GM10847 (cell line): ENCODE results near the gene APH1A.

Experiments
- POLR2A ChIP-seq: IDR thresholded peaks from 2 replicates; pipeline ENCODE4 v1.6.1; 2011; ENCODE audit not compliant: insufficient read length; ENCODE audit errors: extremely low read depth

Gene APH1A

DNA sequence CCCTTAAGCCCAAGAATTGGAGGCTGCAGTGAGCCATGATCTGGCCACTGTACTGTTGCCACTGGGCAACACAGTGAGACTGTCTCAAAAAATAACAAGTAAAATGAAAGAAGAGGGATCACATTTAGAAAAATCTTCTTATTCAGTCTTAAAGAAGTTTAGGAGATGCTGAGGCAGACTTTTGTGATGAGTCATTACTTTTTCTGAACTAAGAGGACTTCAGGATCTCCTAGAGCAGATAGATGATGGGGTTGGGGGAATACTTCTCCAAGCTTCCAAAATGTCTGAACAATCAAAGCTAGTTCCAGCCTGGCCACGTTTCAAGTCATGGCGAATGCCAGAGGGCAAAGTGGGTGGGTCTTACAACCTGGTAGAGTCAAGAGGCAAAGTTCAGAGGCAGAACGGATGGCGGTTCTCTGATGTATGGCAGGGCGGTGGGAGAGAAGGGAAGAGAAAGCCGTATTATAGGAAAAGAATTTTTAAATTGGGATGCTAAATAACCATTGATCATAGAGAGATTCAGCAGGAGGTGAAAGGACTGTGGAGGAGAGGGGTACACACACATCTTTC lies 11.4 kb upstream of the APH1A start:
- TF ChIP-seq POLR2A: no peak

DNA sequence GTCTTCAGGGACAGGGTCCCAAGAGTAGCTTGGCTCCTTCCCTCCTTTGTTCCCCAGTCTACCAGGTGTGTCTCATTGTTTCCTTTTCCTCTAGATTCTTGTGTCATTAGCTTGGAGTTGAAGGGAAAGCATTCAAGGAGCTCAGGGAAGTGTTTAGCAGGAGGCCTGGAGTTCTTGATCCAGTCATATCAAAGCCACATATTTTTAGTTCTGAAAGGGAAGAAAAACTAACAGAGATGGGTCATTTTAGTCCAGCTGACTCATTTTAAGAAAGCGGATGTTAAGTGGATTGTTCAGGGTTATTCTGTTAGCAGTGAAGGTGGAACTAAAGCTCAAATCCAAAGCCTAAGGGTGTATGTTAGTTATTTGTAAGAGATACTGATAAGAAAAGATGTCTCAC lies 4.5 kb upstream of the APH1A start:
- no peak for TF ChIP-seq POLR2A

DNA sequence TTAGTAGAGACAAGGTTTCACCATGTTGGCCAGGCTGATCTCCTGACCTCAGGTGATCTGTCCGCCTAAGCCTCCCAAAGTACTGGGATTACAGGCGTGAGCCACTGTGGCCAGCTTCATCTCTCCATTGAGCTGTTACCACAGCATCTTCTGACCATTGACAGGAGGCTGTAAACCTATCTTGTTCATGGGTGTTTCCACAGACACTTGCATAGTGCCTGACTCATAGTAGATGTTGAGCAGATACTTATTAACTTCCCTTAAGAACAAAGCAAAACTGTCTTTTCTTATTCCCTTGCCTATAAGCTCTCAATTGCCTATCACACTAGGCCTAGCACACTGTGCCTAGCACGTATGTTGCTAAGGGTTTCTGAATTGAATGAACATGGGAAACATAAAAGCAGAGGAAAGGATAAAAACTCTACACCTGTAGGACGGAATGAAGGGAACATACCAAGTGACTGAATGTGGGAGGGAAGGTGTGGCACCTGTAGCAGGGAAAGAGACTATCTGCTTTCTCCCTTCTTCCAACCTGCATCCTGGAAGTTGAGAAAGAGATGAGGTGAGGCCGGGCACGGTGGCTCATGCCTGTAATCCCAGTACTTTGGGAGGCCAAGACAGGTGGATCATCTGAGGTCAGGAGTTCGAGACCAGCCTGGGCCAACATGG lies 2.6 kb upstream of the APH1A start:
- no peak for TF ChIP-seq POLR2A

DNA sequence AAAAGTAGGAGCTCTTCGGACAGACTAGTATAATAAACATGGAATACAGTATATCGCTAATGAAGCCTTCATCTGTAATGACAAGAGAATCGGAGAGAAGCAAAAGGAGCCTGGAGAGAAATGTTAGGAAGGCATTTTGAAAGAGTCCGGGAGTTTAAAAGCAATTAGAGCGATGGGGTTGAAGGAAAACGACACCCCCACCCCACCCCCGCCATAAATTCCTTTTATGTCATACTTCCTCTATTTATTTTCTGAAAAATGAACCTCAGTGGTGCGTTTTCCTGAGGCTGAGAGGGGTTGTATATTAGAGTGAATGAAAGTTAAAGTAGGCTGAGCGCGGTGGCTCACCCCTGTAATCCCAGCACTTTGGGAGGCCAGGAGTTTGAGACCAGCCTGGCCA lies 635 bp upstream of the APH1A start:
- TF ChIP-seq POLR2A: no peak

DNA sequence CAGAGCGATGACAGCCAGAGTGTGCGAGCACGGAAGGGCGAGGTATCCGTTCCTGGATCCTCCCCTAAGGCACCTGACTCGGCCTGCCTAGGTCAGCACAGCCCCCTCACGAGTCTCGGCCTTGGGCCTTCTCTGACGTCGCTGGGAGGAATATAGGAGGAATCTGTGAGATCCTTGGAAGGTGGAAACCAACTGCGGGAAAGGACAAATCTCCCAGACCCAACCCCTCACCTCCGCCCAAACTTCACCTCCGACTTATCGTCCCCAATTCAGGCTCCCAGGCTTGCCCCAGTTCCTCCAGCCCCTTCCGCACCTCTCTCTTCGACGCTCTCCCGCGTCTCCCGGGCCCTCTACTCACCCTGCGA lies 494 bp downstream of the APH1A start:
- no peak for TF ChIP-seq POLR2A

DNA sequence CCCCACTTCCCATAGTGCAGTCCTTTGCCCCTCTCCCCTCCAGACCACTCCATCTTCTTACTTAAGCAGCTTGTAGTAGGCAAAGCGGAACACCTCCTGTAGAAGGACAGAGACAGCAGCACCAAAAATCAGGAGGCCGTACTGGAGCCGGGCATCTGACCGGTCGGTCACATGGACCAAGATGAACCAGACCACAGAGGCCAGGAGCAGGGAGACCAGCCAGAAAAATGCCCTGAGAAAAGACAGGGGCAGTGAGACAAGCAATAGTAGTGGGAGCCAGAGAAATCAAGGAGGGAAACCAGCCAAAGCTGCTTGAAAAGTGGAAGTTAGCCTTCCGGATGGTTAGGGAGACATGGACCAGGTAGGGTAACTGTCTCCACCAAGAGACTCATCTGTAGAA lies 920 bp downstream of the APH1A start:
- TF ChIP-seq POLR2A: no peak

DNA sequence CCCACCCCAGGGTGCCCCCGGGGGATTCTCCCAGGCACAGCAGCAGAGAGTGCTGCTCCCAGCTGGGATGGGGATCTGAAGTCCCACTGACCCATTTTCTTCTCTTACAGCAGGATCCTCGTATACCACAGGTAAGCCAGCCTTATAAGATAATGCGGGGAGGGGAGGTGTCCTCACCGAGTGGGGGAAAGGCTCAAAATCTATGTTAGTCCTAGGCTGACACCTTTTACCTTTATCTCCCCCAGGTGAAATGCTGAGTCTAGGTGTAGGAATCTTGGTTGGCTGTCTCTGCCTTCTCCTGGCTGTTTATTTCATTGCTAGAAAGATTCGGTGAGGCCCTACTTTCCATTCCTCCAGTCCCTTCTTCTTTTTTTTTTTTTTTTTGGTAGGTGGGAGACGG lies 5.3 kb downstream of the APH1A start:
- no peak for TF ChIP-seq POLR2A

DNA sequence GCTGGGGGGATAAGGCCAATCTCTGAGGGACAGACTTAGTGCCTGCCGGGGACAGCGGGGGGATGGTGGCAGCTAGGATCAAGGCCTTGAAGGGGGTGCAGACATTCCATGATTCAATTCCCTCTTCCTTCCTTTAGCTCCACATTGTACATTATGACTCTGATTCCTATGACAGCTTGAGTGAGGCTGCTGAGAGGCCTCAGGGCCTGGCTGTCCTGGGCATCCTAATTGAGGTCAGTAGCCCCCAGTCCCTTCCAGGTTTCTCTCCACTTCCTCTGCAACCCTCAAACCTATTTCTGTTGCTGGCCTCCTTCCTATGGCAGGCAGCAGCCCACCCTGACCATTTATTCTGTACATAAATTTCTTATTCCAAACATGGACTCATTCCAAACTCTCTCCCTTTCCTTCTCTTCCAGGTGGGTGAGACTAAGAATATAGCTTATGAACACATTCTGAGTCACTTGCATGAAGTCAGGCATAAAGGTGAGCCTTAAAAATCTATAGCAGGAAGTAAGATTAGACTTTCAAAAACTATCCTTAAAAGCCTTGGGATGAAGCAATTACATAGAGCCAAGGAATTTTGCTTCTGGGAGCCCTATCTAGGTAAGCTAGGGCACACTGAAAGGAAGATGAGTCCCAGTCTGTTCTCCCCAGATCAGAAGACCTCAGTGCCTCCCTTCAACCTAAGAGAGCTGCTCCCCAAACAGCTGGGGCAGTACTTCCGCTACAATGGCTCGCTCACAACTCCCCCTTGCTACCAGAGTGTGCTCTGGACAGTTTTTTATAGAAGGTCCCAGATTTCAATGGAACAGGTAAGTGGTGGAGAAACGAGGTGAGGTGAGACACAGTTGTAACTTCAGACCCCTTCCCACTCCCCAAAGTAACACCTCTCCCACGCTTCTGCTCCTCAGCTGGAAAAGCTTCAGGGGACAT lies 6.2 kb downstream of the APH1A start:
- no peak for TF ChIP-seq POLR2A

DNA sequence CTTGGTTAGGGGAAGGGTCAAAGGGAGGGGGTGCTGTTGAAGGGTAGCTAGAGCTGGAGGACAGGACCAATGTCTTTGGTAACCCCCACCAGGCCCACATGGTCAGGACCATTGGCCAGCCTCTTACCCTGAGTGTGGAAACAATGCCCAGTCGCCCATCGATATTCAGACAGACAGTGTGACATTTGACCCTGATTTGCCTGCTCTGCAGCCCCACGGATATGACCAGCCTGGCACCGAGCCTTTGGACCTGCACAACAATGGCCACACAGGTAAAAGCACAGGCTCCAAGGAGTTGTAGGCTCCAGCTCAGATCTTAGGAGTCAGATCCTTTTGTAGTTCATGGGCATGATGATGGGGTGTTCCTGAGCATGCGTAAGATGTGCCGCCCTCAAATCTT lies 7.4 kb downstream of the APH1A start:
- no peak for TF ChIP-seq POLR2A

DNA sequence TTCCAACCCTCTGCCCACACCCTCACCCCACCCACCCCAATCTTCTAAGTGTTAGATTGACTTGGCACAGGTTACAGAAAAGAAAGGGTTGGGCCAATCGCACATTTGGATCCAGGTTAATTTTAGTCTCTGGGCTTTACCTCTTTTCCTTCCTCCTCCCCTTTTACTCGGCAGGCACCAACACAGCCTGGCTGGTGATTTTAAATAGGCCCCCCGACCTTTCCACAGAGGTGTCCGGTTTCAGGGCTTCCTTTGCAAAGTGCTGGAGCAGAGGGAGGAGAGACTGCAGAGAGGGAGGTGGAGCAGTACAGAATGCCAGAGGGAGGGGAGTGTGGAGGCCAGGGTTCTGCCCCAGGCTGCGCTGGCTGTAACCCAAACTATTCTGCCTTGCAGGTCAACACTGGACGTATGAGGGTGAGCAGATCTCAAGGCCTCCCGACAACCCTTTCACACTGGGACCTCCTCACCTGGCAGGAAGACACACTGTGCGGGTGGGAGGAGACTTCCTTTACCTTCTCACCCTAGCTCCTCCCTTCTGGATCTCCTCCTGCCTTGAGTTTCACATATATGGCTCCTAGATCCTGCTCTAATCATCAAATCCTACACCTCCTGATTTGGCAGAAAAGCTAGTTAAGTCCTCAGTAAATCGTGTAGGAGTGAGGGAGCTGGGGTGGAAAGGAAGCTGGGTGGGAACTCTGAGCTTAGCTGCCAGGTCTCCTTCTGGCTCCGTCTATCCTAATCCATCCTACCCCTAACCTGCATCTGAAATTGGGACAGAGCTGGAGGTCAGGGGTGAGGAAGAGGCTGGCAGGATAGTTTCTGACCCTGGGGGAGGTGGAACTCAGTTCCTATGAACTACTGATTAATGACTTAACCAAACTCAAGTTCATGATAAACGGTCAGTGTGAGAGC lies 8.8 kb downstream of the APH1A start:
- no peak for TF ChIP-seq POLR2A

DNA sequence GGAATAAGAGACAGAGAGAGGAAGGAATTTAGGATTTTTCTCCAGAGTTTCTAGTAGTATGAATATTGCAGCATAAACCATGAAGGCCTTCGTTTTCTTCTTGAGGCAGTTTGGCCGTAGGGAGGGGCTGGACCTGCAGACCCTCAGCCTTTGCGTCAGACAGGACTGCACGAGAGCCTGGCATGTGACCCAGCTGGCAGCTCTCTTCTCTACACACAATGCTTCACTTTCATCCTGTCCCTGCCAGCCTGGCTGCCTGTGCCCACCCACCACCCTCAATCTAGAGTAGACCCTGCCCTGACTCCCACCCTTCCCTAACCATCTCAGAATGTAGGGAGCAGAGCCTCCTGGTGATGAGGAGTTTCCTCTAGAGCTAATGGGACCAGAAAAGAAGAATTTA lies 9.6 kb downstream of the APH1A start:
- TF ChIP-seq POLR2A: no peak

DNA sequence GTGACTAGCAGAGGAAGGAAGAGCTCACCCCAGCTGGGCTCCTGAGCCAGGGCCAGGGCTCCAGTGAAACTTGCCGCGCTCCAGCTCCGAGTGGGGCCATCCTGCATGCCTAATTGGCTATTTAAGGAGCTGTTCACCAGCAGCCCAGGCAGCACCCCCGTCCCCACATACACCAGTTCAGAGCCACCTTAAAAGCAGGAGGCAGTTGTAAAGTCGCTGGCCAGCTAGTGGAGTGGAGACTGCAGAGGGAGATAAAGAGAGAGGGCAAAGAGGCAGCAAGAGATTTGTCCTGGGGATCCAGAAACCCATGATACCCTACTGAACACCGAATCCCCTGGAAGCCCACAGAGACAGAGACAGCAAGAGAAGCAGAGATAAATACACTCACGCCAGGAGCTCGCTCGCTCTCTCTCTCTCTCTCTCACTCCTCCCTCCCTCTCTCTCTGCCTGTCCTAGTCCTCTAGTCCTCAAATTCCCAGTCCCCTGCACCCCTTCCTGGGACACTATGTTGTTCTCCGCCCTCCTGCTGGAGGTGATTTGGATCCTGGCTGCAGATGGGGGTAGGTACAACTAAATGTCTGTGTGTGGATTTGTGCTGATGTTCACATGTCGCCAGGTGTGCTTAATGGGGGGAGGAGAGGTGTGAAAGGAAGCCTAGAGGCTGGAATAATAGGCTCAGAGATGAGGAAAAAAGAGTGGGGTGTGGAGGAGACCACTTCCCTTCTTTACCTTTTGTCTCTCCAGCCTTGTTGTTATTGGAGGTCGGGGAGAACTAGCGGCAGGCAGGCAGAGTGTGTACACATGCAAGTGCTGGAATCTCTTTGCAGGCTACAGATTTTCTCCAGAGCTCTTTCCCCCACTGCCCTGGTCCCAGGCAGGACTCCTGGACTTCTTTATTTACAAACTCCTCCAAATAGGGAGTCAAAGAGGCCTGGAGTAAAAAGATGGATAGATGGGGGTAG lies 10.9 kb downstream of the APH1A start, which contains the start of gene CA14:
TSS of gene CA14 (plus strand) at position 151 of the 962 bp plus-strand sequence. CDS start at position 506, 355 bp downstream.
- no peak for TF ChIP-seq POLR2A

DNA sequence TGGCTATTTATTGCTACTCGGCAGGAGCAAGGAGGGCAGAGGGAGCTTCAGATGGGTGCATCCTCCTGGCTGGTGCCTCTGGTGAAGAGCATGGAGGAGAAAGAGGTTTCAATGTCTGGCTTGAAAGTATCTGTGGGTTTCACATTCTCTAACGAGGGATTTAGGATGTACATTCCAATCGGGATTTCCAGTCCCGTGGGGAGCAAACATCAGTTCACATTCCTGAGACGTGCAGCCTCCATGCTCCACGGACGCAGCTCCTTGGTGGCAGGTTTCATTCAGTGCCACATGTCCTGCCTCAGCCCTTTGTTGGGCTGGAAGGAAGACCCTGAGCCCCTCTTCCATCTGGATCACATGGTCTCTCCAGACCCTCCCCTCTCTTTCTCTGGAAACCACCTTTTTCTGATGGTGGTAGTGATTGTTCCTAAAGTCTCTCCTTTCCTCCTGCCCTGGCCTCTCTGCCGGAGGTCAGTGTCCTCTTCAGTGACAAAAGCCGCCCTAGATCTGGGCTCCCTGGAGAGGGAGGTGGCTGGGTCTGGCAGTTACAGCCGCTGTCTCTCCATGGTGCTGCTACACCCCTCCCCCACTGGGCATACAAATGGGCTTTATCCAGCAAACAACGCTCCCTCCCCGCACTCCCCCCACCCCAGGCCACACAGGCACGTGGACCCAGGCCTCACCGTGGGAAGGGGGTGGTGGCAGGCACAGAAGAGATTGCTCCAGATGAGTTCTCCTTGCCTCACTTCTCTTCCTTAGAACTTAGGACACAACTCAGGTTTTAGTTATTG lies 12.1 kb downstream of the APH1A start:
- no peak for TF ChIP-seq POLR2A

DNA sequence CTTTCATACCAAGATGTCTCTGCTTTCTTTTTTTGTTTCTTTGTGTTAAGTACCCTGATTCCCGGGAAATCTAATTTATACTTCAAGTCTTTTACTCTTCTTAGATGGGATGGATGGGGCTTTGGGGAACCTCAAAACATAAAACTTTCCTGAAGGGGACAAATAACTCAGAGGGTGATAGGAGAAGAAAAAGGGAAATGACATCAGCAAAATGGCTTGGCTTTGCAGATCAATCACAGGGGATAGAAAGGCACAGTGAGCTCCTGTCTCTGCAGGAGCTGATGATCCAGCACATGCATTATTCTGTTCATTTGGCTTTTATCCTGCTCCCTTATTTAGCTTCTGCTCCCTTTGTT lies 12.6 kb downstream of the APH1A start:
- TF ChIP-seq POLR2A: no peak

DNA sequence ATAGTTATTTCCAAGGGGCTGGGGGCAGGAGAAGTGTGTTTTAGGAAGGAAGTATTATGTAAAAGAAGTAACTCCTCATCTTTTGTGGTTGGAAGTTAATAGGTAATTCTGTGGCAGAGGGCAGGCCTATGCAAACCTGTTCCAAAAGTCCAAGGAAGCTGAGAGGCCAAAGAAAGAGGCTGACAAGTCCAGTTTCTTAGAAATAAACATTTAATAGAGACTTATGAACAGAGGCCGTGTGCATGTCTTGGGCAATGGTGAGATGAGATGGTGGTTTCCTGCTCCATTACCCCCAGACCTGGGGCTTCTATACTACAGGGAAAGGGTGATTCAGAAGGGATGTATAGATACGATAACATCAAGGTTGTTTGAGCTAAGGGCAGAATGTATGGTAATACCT lies 18.9 kb downstream of the APH1A start:
- TF ChIP-seq POLR2A: no peak
